Measurements from ENCODE around the gene TCN2.

GRCh38 chr22:30611197-30611596, 4.2 kb downstream of the TCN2 start:
- no peak for TF ChIP-seq POLR2AphosphoS5 (IDR thresholded peaks at IDR 0.05)
- no peak for TF ChIP-seq CTCF (IDR thresholded peaks at IDR 0.05)
- TF ChIP-seq EP300 (IDR thresholded peaks at IDR 0.05): no peak

All from esophagus muscularis mucosa (tissue), 4 donors.